PC-3 (cell line): ENCODE data around the gene TTI1.

Source experiments
- CTCF ChIP-seq: fragments of 300-600 bp; sonication (generic); conservative IDR thresholded peaks from 2 replicates; pipeline ENCODE4 v1.5.1; 2017; ENCODE audit warnings: antibody characterized with exemption, low read depth, mild to moderate bottlenecking, low read length
- EZH2 ChIP-seq: fragments of 300-600 bp; sonication (generic); IDR thresholded peaks from one replicate; pipeline ENCODE4 v1.6.1; 2017; ENCODE audit warnings: antibody characterized with exemption, mild to moderate bottlenecking, low read length; ENCODE audit not compliant: unreplicated experiment
- EZH2phosphoT487 ChIP-seq: fragments of 300-600 bp; sonication (generic); IDR thresholded peaks from 2 replicates; pipeline ENCODE4 v1.6.1; 2018; ENCODE audit warnings: mild to moderate bottlenecking, antibody characterized with exemption, low read length, borderline replicate concordance

GRCh38 chr20:38008233-38008944, 24.9 kb downstream of the TTI1 start:
- TF ChIP-seq CTCF (no peak), EZH2 (no peak), EZH2phosphoT487 (no peak)
